Neural cell (in vitro differentiated cells): ENCODE measurements around the gene ASIC4. TPM values are rescaled to one million over a fixed set of nuclear protein-coding genes. Genes with fewer than 3 reads are reported as not detected.

Source experiments
- H2AFZ ChIP-seq: fragments of 200-600, 300-800 bp; sonication (generic), shearing (Covaris generic); 2 replicates; pipeline ENCODE4 v1.6.0; 2014; ENCODE audit warnings: low read depth, mild to moderate bottlenecking, antibody characterized with exemption, low read length, moderate library complexity
- H3F3A ChIP-seq: fragments of 200-600 bp; shearing (Covaris generic); 2 replicates; pipeline ENCODE4 v1.6.1; 2016; ENCODE audit warnings: mild to moderate bottlenecking, moderate library complexity, mixed read lengths, antibody characterized with exemption, low read length; ENCODE audit not compliant: insufficient read depth, poor library complexity, severe bottlenecking
- H3K27ac ChIP-seq: fragments of 200-600, 300-800 bp; sonication (generic), shearing (Covaris generic); 2 replicates; pipeline ENCODE4 v1.5.1; 2014; ENCODE audit warnings: mild to moderate bottlenecking, low read length, moderate library complexity
- H3K27me3 ChIP-seq: fragments of 300-800, 200-600 bp; sonication (generic), shearing (Covaris generic); 2 replicates; pipeline ENCODE4 v1.6.0; 2014; ENCODE audit warnings: mild to moderate bottlenecking, low read depth, low read length, moderate library complexity; ENCODE audit not compliant: insufficient read depth
- H3K36me3 ChIP-seq: fragments of 300-800, 200-600 bp; sonication (generic), shearing (Covaris generic); 2 replicates; pipeline ENCODE4 v1.5.1; 2014; ENCODE audit warnings: mild to moderate bottlenecking, antibody characterized with exemption, low read length, moderate library complexity; ENCODE audit not compliant: insufficient read depth
- H3K4me2 ChIP-seq: fragments of 300-800, 200-600 bp; sonication (generic), shearing (Covaris generic); 2 replicates; pipeline ENCODE4 v1.6.0; 2014; ENCODE audit warnings: mild to moderate bottlenecking, low read length
- H3K4me3 ChIP-seq: fragments of 300-800, 200-600 bp; sonication (generic), shearing (Covaris generic); 2 replicates; pipeline ENCODE4 v1.5.1; 2014; ENCODE audit warnings: mild to moderate bottlenecking, low read length, moderate library complexity
- H3K79me2 ChIP-seq: fragments of 200-600 bp; shearing (Covaris generic); replicated peaks from 2 replicates; pipeline ENCODE4 v1.6.0; 2014; ENCODE audit warnings: mild to moderate bottlenecking, low read length, moderate library complexity; ENCODE audit not compliant: insufficient read depth
- H3K9ac ChIP-seq: fragments of 300-800, 200-600 bp; sonication (generic), shearing (Covaris generic); 2 replicates; pipeline ENCODE4 v1.6.1; 2016; ENCODE audit warnings: mild to moderate bottlenecking, low read length, mixed read lengths
- H3K9me2 ChIP-seq: fragments of 200-600 bp; shearing (Covaris generic); 2 replicates; pipeline ENCODE4 v1.6.1; 2016; ENCODE audit warnings: mild to moderate bottlenecking, low read length, mixed read lengths; ENCODE audit not compliant: insufficient read depth
- H3K9me3 ChIP-seq: fragments of 200-600, 300-800 bp; sonication (generic), shearing (Covaris generic); 2 replicates; pipeline ENCODE4 v1.6.1; 2016; ENCODE audit warnings: mild to moderate bottlenecking, mixed run types, low read length, moderate library complexity, mixed read lengths
- H4K20me1 ChIP-seq: fragments of 200-600 bp; shearing (Covaris generic); 2 replicates; pipeline ENCODE4 v1.6.1; 2016; ENCODE audit warnings: mild to moderate bottlenecking, mixed run types; ENCODE audit not compliant: insufficient read depth
- EP300 ChIP-seq: fragments of 450-650 bp; conservative IDR thresholded peaks from 2 replicates; pipeline ENCODE4 v1.6.1; 2014; ENCODE audit warnings: antibody characterized with exemption, mild to moderate bottlenecking, moderate library complexity; ENCODE audit not compliant: poor library complexity, severe bottlenecking
- EZH2 ChIP-seq: fragments of 200-600, 300-800 bp; shearing (Covaris generic), sonication (generic); IDR thresholded peaks from 2 replicates; pipeline ENCODE4 v1.6.1; 2014; ENCODE audit warnings: antibody characterized with exemption, low read length, borderline replicate concordance, mild to moderate bottlenecking; ENCODE audit not compliant: insufficient read depth, poor library complexity, severe bottlenecking
- MXI1 ChIP-seq: fragments of 450-650 bp; conservative IDR thresholded peaks from 2 replicates; pipeline ENCODE4 v1.6.1; 2014; ENCODE audit warnings: antibody characterized with exemption, mild to moderate bottlenecking; ENCODE audit not compliant: poor library complexity, severe bottlenecking
- POLR2AphosphoS5 ChIP-seq: IDR thresholded peaks from 2 replicates; pipeline ENCODE4 v1.6.1; 2012
- RAD21 ChIP-seq: fragments of 450-650 bp; conservative IDR thresholded peaks from 2 replicates; pipeline ENCODE4 v1.6.1; 2014; ENCODE audit warnings: antibody characterized with exemption, mild to moderate bottlenecking, moderate library complexity
- SMC3 ChIP-seq: fragments of 450-650 bp; conservative IDR thresholded peaks from 2 replicates; pipeline ENCODE4 v1.6.1; 2014; ENCODE audit warnings: antibody characterized with exemption, mild to moderate bottlenecking, moderate library complexity; ENCODE audit not compliant: poor library complexity
- TAF1 ChIP-seq: IDR thresholded peaks from 2 replicates; pipeline ENCODE4 v1.6.1; 2012; ENCODE audit warnings: low read depth
- polyA plus RNA-seq: library from polyadenylated mRNA; depleted of rRNA; stranded (reverse); fragments of >200 nt; gene quantifications from 2 replicates; pipeline ENCODE4 v1.2.3, GENCODE V29; 2014
- TF ChIP-seq, protein P1 (sequence below): IDR thresholded peaks from 2 replicates; pipeline ENCODE4 v1.6.1; 2012; ENCODE audit warnings: borderline replicate concordance
- TF ChIP-seq, protein P2 (sequence below): fragments of 450-650 bp; IDR thresholded peaks from 2 replicates; pipeline ENCODE4 v1.5.1; 2014; ENCODE audit warnings: antibody characterized with exemption, mild to moderate bottlenecking, moderate library complexity; ENCODE audit not compliant: poor library complexity, severe bottlenecking

ASIC4 gene
- polyA plus RNA-seq, 1 donor from 2014 or later: 2.7 TPM

DNA sequence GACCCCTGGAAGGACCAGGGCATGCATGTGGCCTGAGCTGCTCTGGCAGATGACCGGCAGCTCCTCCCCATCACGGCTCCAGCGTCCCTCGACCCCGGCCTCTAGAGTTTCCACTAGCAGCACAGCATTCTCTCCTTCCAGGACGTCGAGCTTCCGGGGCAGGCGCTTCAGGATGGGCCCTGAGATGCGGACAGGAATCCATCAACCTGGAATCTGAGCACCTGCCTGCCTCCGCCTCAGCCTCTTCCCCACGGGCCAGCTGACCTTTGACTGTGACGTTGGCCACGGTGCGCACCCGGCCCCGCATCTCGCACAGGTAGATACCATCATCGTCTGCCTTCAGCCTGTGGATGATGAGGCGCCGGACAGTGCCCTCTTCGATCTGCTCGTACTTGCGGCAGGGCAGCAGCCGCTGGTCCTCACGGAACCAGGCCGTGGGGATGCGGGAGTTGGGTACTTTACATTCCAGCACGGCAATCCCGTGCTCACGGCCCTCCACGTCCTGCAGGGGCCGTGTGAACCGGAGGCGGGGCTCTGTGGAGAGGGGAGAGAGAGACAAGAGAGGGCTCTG is 53.6 kb downstream of the ASIC4 start:
- H3K4me2 ChIP-seq: no peak overlapping the region
- H3K27ac ChIP-seq: no peak overlapping the region
- H3K9me2 ChIP-seq: no peaks in the 10 kb centered on the region
- H3K9me3 ChIP-seq: no peaks in the 10 kb centered on the region
- H3K79me2 ChIP-seq: peaks cover 5% of the 10 kb centered on the region
- no peaks in the 10 kb centered on the region for H4K20me1 ChIP-seq
- TF ChIP-seq POLR2AphosphoS5 (no peak), SMC3 (no peak), EP300 (no peak), TAF1 (no peak), EZH2 (no peak), MXI1 (no peak), RAD21 (no peak)
- TF ChIP-seq, protein P1, sequence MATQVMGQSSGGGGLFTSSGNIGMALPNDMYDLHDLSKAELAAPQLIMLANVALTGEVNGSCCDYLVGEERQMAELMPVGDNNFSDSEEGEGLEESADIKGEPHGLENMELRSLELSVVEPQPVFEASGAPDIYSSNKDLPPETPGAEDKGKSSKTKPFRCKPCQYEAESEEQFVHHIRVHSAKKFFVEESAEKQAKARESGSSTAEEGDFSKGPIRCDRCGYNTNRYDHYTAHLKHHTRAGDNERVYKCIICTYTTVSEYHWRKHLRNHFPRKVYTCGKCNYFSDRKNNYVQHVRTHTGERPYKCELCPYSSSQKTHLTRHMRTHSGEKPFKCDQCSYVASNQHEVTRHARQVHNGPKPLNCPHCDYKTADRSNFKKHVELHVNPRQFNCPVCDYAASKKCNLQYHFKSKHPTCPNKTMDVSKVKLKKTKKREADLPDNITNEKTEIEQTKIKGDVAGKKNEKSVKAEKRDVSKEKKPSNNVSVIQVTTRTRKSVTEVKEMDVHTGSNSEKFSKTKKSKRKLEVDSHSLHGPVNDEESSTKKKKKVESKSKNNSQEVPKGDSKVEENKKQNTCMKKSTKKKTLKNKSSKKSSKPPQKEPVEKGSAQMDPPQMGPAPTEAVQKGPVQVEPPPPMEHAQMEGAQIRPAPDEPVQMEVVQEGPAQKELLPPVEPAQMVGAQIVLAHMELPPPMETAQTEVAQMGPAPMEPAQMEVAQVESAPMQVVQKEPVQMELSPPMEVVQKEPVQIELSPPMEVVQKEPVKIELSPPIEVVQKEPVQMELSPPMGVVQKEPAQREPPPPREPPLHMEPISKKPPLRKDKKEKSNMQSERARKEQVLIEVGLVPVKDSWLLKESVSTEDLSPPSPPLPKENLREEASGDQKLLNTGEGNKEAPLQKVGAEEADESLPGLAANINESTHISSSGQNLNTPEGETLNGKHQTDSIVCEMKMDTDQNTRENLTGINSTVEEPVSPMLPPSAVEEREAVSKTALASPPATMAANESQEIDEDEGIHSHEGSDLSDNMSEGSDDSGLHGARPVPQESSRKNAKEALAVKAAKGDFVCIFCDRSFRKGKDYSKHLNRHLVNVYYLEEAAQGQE: no peak
- TF ChIP-seq, protein P2, sequence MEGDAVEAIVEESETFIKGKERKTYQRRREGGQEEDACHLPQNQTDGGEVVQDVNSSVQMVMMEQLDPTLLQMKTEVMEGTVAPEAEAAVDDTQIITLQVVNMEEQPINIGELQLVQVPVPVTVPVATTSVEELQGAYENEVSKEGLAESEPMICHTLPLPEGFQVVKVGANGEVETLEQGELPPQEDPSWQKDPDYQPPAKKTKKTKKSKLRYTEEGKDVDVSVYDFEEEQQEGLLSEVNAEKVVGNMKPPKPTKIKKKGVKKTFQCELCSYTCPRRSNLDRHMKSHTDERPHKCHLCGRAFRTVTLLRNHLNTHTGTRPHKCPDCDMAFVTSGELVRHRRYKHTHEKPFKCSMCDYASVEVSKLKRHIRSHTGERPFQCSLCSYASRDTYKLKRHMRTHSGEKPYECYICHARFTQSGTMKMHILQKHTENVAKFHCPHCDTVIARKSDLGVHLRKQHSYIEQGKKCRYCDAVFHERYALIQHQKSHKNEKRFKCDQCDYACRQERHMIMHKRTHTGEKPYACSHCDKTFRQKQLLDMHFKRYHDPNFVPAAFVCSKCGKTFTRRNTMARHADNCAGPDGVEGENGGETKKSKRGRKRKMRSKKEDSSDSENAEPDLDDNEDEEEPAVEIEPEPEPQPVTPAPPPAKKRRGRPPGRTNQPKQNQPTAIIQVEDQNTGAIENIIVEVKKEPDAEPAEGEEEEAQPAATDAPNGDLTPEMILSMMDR: no peak
- H2AFZ ChIP-seq: no peak overlapping the region
- H3K9ac ChIP-seq: no peak overlapping the region
- H3K27me3 ChIP-seq: no peaks in the 10 kb centered on the region
- no peaks in the 10 kb centered on the region for H3K36me3 ChIP-seq
- no peak overlapping the region for H3K4me3 ChIP-seq
- no peaks in the 10 kb centered on the region for H3F3A ChIP-seq

DNA sequence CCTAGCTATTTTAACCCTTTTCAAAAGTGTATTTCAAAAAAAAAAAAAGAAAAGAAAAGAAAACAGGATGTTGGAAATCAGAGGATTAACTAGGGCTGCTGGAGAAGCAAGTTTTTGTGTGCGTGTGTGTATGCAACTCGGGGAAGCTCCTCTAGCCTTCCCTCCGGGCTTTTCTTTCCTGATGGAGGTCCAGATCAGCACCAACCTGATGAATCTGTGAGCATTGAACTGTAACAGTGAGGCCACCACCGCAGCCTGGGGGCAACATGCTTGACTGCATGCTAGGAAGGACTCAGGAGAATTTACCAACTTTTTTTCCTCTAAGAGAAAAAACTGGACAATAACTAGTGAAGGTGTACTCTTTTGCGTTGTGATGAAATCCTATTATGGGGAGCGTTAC is 54.8 kb downstream of the ASIC4 start:
- no peak overlapping the region for H3K27ac ChIP-seq
- no peaks in the 10 kb centered on the region for H3K36me3 ChIP-seq
- no peak for TF ChIP-seq POLR2AphosphoS5
- TF ChIP-seq RAD21: no peak
- TF ChIP-seq, protein P1: no peak
- no peak for TF ChIP-seq MXI1
- no peak for TF ChIP-seq TAF1
- no peaks in the 10 kb centered on the region for H4K20me1 ChIP-seq
- no peak overlapping the region for H3K4me3 ChIP-seq
- H2AFZ ChIP-seq: no peak overlapping the region
- H3K9ac ChIP-seq: no peak overlapping the region
- no peaks in the 10 kb centered on the region for H3K9me2 ChIP-seq
- no peaks in the 10 kb centered on the region for H3F3A ChIP-seq
- no peak overlapping the region for H3K4me2 ChIP-seq
- no peaks in the 10 kb centered on the region for H3K9me3 ChIP-seq
- H3K27me3 ChIP-seq: no peaks in the 10 kb centered on the region
- peaks cover 5% of the 10 kb centered on the region for H3K79me2 ChIP-seq
